Right ventricle myocardium superior (tissue), 1 donor: ENCODE results near the gene C6orf163. TPM values are rescaled to one million over a fixed set of nuclear protein-coding genes. Genes with fewer than 3 reads are reported as not detected.
"Not testable (repeated sequence)": the region's sequence is repeated elsewhere in the genome, so short reads cannot be mapped to it uniquely, and the experiment has no call there.

Experiments used
- ATAC-seq: fragments of 200-7000 bp; cut with Tn5 transposase; one replicate; pipeline ENCODE4 v1.9.1; 2020; ENCODE audit warnings: mild to moderate bottlenecking; ENCODE audit not compliant: poor library complexity
- DNase-seq: peaks from one replicate; pipeline ENCODE4 v3.0.0-alpha.2; 2020
- intact Hi-C: fragments of 100-400 bp; cut with DNase I; formaldehyde crosslinking; loops from one replicate; pipeline ENCODE4 v1.11.2; 2022
- long read RNA-seq: library from polyadenylated mRNA; unstranded; transcript quantifications from one replicate; pipeline ENCODE4 v2.0.0, GENCODE V29; 2021
- total RNA-seq: library from RNA; stranded (reverse); fragmentation: NEBNext Ultra II Directional; extraction: Animal tissue kit (Norgen Biotek cat#: 25700); gene quantifications from one replicate; pipeline ENCODE4 v1.2.1, GENCODE V29; 2021
- donor health status: DM: no; HTN: yes; CAD: no; lungs with severe emphysema.

Gene C6orf163
- 1.6 TPM for total RNA-seq
- long read RNA-seq = 0 reads

DNA sequence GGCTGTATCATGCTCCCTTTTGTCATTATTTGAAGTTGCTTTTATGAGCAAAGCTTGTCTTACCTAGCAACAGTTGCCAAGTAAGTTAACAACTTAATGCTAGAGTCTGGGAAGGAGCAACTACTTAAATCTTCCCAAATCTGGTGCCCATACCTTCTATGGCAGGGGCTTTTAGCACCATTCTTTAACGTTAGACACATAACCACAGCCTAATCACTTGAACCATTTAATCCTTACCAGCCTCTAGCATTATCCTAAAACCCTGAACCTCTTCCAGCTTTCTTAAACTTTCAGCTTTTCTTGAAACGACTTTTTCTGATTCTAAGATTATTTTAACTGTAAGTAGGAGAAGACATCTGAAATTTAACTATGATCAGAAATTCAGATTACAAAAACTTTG lies at the start of gene C6orf163:
C6orf163 (plus strand) TSS at position 83 of the 400 bp plus-strand sequence; CDS start at position 370, 287 bp downstream.
- ATAC-seq = no peak

DNA sequence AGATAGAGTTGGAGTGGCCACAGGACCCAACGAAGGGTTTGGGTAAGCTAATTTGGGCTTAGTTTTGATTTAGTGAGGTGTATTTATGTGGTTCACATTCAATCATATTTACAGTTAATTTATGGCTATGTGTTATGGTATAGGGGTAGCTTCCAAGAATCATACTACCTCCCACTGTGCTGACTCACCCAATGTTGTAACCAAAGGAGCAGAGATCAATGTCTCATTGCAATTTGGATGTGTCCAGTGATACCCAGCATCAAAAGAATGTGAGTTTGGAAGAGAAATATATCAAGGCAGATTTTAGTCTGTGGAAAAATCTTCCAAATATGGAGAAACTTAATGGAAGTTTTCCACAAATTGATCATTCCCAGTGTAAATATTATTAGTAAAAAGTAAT lies 47.5 kb upstream of the C6orf163 start:
- ATAC-seq = no peak

More for the DNA sequence above, at the start of gene C6orf163:
- no peak for DNase-seq
- intact Hi-C loops = no loop called here

GRCh38 chr6:87301277-87301676 lies 43.3 kb upstream of the C6orf163 start:
- DNase-seq, intact Hi-C loops, ATAC-seq: not testable (repeated sequence)

More for the DNA sequence above, 47.5 kb upstream of the C6orf163 start:
- intact Hi-C loops = no loop called here
- DNase-seq = no peak

DNA sequence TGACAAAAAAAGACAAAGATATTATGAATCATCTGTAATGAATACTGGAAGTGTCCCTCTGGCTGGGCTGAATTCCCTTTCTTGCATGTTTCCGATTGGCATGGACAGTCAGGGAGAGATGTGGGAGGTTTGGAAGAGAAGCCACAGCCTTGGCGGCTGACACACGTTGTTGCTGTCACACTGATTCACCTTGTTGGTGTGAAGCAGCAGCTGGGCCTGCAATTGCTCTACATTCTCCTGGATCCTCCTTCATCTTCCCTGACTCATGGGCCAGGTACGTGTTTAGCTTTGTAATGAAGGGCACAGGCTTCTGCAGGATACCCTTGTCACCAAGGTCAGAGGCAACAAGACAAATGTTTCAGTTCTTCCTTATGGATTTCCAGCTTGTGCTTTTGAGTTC lies 35.6 kb upstream of the C6orf163 start:
- no peak for DNase-seq
- intact Hi-C loops = no loop called here

GRCh38 chr6:87312860-87313259 lies 31.8 kb upstream of the C6orf163 start:
- ATAC-seq = no peak
- no peak for DNase-seq
- intact Hi-C loops = no loop called here

More for the DNA sequence above, 35.6 kb upstream of the C6orf163 start:
- no peak for ATAC-seq

DNA sequence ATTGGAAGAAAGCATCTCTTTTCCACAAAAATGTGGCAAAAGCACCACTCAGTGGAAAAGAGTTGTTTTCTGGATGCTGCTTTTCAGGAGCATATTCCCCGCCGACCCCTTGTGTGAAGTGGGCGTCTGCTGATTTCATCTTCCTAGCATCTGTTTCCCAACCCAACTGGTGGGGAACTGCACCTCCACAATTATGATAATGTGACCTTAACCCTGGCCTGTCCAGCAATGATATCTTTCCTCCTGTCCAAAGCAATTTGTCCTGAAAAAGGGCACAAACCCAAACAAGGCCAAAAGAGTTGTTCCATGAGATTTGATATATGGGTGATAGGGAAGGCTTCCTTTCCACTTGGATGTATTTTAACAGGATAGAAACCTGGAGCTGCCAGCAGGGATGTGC lies 29.5 kb upstream of the C6orf163 start:
- ATAC-seq (no peak), DNase-seq (no peak)
- intact Hi-C loops = no loop called here

DNA sequence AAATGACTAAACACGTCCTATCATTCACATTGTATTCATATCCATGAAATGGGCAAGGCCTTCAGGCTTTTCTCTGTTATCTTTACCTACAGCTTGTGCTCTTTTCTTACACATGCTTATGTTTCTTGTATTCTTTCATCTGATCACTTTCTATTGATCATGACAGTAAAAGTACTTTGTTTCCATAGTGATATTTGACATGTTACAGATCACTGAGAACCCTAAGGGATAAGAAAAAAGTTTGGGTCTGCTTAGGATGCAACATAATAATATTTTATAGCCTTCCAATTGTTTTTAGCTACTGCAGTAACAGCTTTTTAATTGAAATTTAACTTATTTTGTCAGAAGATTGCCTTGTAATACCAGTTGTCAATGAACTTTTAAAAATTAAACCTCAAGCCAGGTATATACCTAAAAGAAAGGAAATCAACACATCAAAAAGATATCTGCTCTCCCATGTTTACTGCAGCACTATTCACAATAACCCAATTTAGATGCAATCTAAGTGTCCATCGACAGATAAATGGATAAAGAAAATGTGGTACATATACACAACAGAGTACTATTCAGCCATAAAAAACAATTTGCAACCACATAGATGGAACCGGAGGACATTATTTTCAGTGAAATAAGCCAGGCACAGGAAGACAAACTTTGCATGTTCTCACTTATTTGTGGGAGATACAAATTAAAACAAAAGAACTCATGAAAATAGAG lies 25.2 kb upstream of the C6orf163 start:
- no peak for DNase-seq
- intact Hi-C loops = no loop called here
- ATAC-seq = no peak

DNA sequence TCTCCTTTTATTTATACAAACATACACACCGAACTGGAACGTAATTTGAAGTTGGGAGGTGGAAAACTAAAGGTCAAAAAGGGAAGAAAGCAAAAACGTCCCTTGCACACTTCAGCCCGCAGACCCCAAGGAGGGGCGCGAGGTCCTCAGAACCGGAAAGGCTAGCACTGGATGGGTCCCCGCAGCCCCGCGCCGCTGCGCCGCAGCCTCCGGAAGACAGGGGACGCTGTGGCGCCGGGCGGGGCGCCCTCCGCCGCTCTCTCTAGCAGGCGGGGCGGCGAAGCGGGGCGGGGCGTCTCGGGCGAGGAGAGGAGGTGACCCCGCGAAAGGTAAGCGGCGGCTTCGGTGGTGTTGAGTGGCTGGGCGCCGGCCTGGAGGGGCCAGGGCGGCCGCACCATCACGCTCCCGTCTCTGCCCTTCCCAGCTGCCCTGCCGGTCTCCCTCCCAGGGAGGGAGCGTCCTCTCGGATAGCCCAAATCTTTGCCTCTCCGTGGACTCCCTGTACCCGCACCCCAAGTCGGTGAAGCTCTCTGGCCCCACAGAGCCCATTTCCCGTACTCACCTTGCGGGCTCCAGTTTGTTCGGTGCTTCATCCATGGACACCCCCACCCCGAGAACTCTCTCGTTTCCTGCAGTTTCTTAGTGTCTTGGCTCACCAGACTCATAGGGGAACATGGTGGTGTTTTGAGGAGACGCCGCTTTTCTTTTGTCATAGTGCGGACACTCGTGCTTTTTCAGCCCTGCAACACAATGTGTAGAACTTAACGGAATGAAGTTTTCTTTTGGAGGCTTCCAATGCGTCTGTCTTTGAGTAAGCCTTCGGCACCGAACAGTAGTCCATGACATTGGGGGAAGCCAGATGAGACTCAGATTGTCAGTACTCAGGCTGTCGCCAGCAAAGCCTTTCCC lies 22.1 kb upstream of the C6orf163 start, which contains the start of gene SMIM8:
SMIM8 (plus strand) TSS at position 285 of the 909 bp plus-strand sequence. CDS start 14,444 bp downstream, outside the sequence.
- ATAC-seq (peak; percentile 100), DNase-seq (peak; percentile 91)
- intact Hi-C loops = no loop called here

GRCh38 chr6:87323880-87324279 lies 20.7 kb upstream of the C6orf163 start:
- ATAC-seq, intact Hi-C loops, DNase-seq: not testable (repeated sequence)

DNA sequence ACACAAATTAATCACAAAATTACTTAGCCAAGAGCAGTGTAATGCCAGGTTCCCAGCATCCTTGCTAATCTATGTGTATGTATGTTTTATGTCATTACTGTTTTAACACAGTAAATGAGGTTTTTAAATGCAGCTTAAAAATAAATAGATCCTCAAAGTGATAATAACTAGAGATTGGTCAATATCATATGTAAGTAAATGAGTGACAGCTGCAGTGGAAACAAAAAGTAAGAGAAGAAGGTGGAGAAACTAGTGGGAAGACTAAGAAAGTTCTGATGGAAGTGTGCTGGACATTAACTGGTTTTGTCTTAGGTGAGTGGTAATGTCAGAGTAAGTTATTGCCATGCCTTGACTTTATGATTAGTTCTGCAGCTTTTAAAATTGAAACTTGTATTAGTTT lies 13.7 kb upstream of the C6orf163 start:
- no peak for ATAC-seq
- intact Hi-C loops = no loop called here
- DNase-seq = no peak

DNA sequence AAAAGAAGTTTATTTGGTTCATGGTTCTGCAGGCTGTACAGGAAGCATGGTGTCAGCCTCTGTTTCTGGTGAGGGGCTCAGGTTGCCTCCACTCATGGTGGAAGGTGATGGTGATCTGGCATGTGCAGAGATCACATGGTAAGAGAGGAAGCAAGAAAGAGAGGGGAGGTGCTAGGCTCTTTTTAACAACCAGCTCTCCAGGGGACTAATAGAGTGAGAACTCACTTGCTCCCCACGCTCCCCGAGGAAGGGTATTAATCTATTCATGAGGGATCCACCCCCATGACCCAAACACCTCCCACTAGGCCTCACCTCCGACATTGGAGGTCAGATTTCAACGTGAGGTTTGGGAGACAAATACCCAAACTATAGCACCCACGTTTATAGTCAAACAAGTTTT lies 11.6 kb upstream of the C6orf163 start:
- ATAC-seq (no peak), DNase-seq (no peak)
- intact Hi-C loops = no loop called here

- DNase-seq (no peak), ATAC-seq (peak; percentile 70)
- intact Hi-C loops = no loop called here
These were observed 10.9 kb upstream of the C6orf163 start for GRCh38 chr6:87333591-87334181.

DNA sequence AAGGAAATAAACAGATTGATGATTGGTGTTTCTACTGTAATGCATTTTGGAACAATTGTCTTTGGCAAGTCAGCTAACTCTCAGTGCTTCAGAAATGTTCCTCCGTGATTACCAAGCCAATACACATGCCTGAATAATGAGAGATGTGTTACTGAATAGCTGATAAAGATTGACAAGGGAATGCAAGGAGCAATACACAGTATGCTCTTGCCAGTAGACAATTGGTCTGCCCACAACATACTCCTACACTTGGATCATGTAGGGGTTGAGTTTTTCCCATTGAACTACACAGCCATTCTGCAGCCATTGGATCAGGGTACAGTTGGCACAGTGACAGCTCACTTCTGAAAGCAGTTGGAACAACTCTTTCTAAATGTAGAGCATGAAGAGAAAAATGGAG lies 9.9 kb upstream of the C6orf163 start:
- intact Hi-C loops = no loop called here
- ATAC-seq (peak; percentile 88), DNase-seq (no peak)

GRCh38 chr6:87336367-87336766 lies 8.2 kb upstream of the C6orf163 start:
- ATAC-seq = no peak
- no peak for DNase-seq
- intact Hi-C loops = no loop called here

GRCh38 chr6:87340230-87340629 lies 4.4 kb upstream of the C6orf163 start:
- ATAC-seq = no peak

GRCh38 chr6:87341158-87341557 lies 3.5 kb upstream of the C6orf163 start:
- ATAC-seq = no peak
- intact Hi-C loops = no loop called here

More at GRCh38 chr6:87340230-87340629, 4.4 kb upstream of the C6orf163 start:
- DNase-seq = no peak
- intact Hi-C loops = no loop called here

DNA sequence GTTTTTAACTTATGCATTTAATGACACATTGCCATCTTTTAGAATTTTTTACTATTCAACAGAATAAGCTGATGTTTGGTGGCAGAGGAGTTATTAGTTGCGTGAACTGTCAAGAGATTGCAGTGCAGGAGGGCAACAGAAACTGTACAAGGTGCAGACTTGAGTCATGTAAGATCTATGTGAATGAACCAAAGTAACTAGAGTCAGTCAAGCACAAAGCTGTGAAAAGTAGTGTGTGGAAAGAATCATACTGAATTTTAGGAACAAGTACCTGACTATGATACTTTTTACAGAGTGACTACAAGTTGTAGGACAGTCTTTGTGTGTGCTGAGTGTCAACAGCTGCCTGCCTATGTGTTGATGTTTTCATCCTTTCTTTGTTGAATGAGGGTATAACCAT lies 2.7 kb upstream of the C6orf163 start:
- intact Hi-C loops = no loop called here
- ATAC-seq (no peak), DNase-seq (no peak)

More at GRCh38 chr6:87341158-87341557, 3.5 kb upstream of the C6orf163 start:
- no peak for DNase-seq

DNA sequence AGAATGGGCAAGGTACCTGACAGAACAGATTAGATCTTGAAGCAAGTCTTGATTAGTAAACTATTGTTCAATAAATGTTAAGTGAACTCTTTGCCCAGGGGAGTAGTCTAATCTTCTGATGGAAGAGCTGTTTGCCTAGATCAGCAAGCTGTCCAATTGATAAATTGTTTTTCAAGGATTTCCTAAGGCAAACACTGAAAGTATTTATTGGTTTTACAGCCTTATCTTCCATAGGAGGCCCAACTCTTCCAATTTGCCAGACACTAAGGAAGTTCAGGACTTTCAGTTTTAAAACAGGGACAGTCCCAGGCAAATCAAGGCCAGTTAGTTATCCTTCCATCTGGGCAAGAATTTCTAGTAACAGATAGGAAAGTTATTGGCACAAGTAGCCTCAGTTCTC lies 1.8 kb upstream of the C6orf163 start:
- intact Hi-C loops = no loop called here
- DNase-seq (no peak), ATAC-seq (no peak)

- DNase-seq (no peak), ATAC-seq (no peak)
- intact Hi-C loops = no loop called here
These were observed 2.1 kb downstream of the C6orf163 start for GRCh38 chr6:87346700-87347099.
